Measurements from ENCODE around the gene SIAH1. TPM values are rescaled to one million over a fixed set of nuclear protein-coding genes. Genes with fewer than 3 reads are reported as not detected.
A peak's percentile ranks its signal among the peaks of the same experiment; 100 is the strongest.

SIAH1 gene
- total RNA-seq, 1 experiment from 2014 or later, result 29.9 TPM

GRCh38 chr16:48381201-48381600 lies 4.0 kb downstream of the SIAH1 start (continued):
- no peak for TF ChIP-seq ZNF317 (CRISPR knock-in tag; IDR thresholded peaks at IDR 0.05; ENCODE audit: borderline replicate concordance, low read depth)
- TF ChIP-seq SOX15 (CRISPR knock-in tag; IDR thresholded peaks at IDR 0.05), result no peak
- no peak for TF ChIP-seq MYBL2 (CRISPR knock-in tag; IDR thresholded peaks at IDR 0.05)

- POLR2A ChIA-PET, result interaction anchor here (2.9 kb wide), 1 partner anchor 13 kb away, joined by 12 read pairs; no protein-coding TSS in a partner anchor
Observed at GRCh38 chr16:48378836-48379235, 6.4 kb downstream of the SIAH1 start.

DNA sequence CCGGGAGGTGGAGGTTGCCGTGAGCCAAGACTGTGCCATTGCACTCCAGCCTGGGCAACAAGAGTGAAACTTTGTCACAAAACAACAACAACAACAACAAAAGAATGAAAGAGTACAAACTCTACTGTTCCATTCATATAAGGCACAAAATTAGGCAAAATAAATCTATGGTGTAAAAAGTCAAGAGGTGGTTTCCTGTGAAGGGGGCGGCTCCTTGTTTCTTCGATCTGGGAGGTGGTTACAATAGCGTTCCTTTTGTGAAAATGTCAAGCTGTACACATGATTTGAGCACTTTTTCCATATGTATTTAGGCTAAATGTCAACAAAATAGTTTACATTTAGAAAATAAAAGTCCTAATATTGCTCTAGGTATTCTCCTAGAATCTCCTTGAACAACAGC lies 6.9 kb downstream of the SIAH1 start:
- Mint-ChIP-seq H3K27me3 (ENCODE audit: low read depth) (no peaks in the 10 kb centered on the region), H3K27ac (peak overlapping the region; percentile 36; the same call in 1 of the 2 replicates), H3K4me1 (peaks cover 48% of the 10 kb centered on the region), H3K9me3 (no peaks in the 10 kb centered on the region), H3K36me3 (no peaks in the 10 kb centered on the region), H3K4me3 (no peak overlapping the region)
- CTCF ChIA-PET, result interaction anchor here (1.2 to 2.5 kb wide), 2 partner anchors 245 to 252 kb away, joined by 4 to 10 read pairs; no protein-coding TSS in a partner anchor
- DNase-seq (ENCODE audit: low spot score), result no peak
- no peak for ATAC-seq
- POLR2A ChIA-PET, result interaction anchor here (2.9 kb wide), 1 partner anchor 12 kb away, joined by 12 read pairs; no protein-coding TSS in a partner anchor
- TF ChIP-seq ZSCAN18 (CRISPR knock-in tag; IDR thresholded peaks at IDR 0.05) (no peak), ATF6 (CRISPR knock-in tag; IDR thresholded peaks at IDR 0.05) (no peak), OVOL2 (CRISPR knock-in tag; IDR thresholded peaks at IDR 0.05; ENCODE audit: borderline replicate concordance) (no peak), E2F4 (CRISPR knock-in tag; IDR thresholded peaks at IDR 0.05; ENCODE audit: borderline replicate concordance, low read depth) (no peak), GRHL2 (CRISPR knock-in tag; IDR thresholded peaks at IDR 0.05; ENCODE audit: insufficient replicate concordance, severe bottlenecking) (no peak)

More at GRCh38 chr16:48378836-48379235, 6.4 kb downstream of the SIAH1 start:
- no peak overlapping the region for H3K4me3 Mint-ChIP-seq
- peaks cover 54% of the 10 kb centered on the region for H3K4me1 Mint-ChIP-seq
- no peaks in the 10 kb centered on the region for H3K27me3 Mint-ChIP-seq (ENCODE audit: low read depth)
- TF ChIP-seq GRHL2 (CRISPR knock-in tag; IDR thresholded peaks at IDR 0.05; ENCODE audit: insufficient replicate concordance, severe bottlenecking) (no peak), NFATC4 (CRISPR knock-in tag; IDR thresholded peaks at IDR 0.05) (no peak), MAX (CRISPR knock-in tag; IDR thresholded peaks at IDR 0.05) (no peak), ETV6 (CRISPR knock-in tag; IDR thresholded peaks at IDR 0.05) (no peak), ZNF512 (CRISPR knock-in tag; IDR thresholded peaks at IDR 0.05; ENCODE audit: borderline replicate concordance) (no peak), TEAD4 (CRISPR knock-in tag; IDR thresholded peaks at IDR 0.05) (no peak), IRF1 (CRISPR knock-in tag; IDR thresholded peaks at IDR 0.05) (no peak), ZNF263 (CRISPR knock-in tag; IDR thresholded peaks at IDR 0.05; ENCODE audit: low read depth) (no peak), GABPB1 (CRISPR knock-in tag; IDR thresholded peaks at IDR 0.05) (no peak), SMAD3 (CRISPR knock-in tag; IDR thresholded peaks at IDR 0.05; ENCODE audit: borderline replicate concordance) (no peak)
- TF ChIP-seq, protein P1, sequence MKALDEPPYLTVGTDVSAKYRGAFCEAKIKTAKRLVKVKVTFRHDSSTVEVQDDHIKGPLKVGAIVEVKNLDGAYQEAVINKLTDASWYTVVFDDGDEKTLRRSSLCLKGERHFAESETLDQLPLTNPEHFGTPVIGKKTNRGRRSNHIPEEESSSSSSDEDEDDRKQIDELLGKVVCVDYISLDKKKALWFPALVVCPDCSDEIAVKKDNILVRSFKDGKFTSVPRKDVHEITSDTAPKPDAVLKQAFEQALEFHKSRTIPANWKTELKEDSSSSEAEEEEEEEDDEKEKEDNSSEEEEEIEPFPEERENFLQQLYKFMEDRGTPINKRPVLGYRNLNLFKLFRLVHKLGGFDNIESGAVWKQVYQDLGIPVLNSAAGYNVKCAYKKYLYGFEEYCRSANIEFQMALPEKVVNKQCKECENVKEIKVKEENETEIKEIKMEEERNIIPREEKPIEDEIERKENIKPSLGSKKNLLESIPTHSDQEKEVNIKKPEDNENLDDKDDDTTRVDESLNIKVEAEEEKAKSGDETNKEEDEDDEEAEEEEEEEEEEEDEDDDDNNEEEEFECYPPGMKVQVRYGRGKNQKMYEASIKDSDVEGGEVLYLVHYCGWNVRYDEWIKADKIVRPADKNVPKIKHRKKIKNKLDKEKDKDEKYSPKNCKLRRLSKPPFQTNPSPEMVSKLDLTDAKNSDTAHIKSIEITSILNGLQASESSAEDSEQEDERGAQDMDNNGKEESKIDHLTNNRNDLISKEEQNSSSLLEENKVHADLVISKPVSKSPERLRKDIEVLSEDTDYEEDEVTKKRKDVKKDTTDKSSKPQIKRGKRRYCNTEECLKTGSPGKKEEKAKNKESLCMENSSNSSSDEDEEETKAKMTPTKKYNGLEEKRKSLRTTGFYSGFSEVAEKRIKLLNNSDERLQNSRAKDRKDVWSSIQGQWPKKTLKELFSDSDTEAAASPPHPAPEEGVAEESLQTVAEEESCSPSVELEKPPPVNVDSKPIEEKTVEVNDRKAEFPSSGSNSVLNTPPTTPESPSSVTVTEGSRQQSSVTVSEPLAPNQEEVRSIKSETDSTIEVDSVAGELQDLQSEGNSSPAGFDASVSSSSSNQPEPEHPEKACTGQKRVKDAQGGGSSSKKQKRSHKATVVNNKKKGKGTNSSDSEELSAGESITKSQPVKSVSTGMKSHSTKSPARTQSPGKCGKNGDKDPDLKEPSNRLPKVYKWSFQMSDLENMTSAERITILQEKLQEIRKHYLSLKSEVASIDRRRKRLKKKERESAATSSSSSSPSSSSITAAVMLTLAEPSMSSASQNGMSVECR (CRISPR knock-in tag; IDR thresholded peaks at IDR 0.05; ENCODE audit: borderline replicate concordance), result no peak
- DNase-seq (ENCODE audit: low spot score) (no peak), ATAC-seq (no peak)
- no peaks in the 10 kb centered on the region for H3K36me3 Mint-ChIP-seq
- CTCF ChIA-PET, result interaction anchor here (1.2 to 3.2 kb wide), 2 partner anchors 244 to 252 kb away, joined by 4 to 13 read pairs; no protein-coding TSS in a partner anchor
- H3K27ac Mint-ChIP-seq, result peak overlapping the region; percentile 36
- H3K9me3 Mint-ChIP-seq, result no peaks in the 10 kb centered on the region

Measured in WTC11 (cell line).